Amniotic stem cell (primary cell): ENCODE measurements around the gene H19.

ENCODE experiments used
- DNase-seq: peaks from one replicate; lab custom pipeline; 2025; lab: John Stamatoyannopoulos, UW

The H19 gene

DNA sequence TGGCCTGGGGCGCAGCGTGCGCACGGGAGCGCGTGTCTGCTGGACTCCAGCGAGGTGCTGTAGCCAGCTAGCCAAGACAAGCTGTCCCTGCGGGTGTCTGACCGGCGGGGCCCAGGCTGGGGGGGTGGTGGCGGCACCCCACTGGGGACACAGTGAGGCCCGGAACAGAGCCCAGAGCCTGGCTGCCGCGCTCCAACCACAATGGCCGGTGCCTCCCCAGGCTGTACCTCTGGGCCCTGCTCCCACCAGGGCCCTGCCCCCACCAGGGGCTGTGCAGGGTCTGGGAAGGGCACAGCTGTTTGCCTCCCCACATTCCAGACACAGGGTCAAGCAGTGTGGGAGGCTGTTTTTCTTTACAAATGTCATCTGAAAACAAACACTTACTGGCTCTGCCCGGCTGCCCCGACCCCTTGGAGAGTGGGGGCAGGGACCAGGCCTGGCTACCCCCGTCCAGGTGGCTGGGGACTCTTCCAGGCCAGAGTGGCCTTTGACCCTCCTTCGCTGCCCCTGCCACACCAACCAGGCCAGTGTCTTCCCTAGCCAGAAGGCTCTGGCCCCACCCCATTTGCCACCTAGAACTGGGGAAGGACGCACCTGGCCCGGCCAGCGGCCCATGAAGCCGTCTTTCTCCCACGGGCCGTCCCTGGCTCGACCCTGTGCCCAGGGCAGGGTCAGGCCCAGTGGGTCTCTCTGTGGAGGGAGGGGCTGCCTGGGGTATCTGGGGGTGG is 14.6 kb downstream of the H19 start:
- no peak for DNase-seq

DNA sequence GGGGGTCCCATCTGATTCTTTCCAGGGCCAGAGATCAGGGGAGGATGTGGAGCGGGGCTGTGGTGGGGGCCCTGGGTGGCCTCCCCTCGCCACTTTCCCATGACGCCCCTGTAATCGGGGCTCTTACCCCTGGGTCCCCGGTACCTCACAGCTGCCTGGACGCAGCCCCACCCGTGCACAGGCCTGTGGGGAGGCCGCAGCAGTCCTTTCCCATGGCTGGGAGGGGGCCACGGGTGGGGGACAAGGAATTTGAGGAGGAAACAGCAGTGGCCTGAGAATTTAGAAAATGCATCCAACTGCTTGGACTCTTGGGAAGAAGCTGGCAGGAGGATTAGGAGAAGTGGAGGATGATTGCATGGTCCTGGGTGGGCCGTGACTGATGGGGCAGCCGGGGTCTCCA is 18.0 kb downstream of the H19 start:
- no peak for DNase-seq

DNA sequence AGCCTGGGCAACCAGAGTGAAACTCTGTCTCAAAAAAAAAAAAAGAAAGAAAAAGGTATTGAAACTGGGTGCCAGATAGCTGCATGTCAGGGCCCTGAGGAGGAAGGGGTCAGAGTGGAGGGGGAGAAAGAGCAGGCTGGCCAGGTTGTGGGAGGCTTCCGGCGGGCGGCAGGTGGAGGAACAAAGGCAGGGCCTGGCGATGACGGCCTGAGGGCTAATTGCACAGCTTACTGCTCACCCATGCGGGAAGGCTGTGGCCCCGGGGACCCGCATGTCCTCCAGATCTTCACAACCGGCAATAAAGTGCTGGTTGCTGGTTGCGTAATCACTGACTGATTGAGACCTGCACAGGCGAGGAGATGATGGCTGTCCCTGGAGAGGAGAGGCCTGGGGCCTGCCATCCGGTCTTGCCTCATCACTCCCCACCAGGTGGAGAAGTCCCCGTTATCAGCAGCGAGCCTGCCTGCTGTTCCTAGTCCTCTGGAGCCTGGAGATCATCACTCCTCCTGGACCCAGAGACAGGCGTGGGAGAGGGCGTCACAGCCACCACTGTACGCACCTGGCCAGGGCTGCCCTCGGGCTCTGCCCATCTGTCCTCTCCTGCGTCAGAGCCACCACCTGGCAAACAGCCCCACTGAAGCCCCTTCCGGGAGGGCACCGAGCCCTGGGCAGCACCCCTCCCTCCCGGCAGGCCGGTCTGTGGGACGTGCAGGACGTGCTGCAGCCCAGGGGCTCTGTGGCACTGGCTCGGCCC is 18.7 kb downstream of the H19 start:
- DNase-seq, result no peak

DNA sequence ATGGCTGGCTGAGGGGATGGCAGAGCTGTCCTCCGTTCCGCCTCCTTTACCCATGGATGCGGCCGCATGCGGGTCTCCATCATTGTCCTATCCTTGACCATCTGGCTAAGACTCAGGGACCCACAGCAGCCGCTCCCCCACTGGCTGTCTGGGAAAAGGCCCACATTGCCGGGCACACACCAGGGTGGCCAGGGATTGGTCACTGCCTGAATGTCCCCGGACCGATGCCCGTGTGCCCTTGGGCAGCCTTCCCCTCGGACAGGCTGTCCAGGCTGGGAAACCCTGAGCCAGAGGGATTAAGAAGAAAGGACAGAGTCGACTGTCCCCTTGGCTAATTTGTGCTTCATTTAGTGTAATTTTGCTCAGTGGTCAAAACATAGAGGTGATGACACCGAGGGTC is 22.5 kb downstream of the H19 start:
- DNase-seq, result no peak

DNA sequence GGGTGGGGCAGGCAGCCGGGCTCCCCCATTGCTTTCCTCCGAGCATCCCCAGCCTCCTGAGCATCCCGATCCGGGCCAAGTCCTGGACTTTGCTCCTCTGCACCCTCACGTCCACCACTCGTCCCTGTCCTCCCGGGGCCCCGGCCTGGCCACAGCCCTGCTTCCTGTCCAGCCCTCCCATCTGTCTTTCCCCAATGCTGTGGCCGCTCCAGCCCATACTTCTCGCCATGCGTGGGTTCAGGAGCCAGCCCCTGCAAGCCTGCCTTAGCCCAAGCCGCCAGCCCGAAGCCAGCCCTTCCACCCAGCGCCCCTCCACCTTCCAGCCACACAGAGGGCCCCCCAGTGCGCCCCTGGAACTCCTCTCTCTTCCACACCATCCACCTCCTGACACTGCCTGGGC is 26.7 kb downstream of the H19 start:
- DNase-seq, result no peak

DNA sequence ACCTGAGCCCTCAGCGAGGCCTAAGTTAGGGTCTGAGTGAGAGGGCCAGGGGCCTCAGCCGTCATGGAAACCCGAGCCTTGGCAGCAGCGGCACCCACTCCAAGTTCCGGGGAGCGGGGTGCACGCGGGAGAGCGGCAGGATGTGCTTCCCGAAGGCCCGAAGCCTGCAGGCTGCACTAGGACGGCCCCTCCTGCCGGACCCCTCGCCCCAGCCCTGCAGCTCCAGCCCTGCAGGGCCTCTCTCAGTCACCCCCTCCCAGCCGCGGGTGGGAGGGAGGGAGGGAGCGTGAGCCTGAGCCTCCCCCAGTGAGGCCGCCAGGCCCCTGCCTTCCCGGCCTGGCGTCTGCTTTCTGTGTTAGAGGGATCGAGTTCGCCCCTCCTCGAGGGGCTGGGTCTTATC is 27.9 kb downstream of the H19 start:
- DNase-seq, result no peak

DNA sequence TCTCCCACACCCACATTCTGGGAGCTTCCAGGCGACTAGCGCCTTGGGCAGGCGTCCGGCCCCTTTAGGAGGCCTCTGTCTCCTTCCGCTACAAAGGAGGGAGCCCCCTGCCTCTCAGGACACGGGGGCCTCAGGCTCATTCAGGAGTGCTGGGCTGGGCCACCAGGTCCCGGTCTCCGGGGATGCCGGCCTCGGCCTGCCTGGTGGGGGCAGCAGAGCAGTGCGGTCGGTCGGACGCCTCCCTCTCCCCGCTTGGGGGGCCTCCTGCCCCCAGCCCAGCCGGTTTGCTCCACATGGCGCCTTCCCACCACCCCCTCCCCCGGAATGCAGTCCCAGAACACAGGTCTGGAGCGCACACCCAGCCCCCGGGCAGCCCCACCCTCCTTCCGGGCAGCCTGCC is 28.6 kb downstream of the H19 start:
- DNase-seq, result no peak

DNA sequence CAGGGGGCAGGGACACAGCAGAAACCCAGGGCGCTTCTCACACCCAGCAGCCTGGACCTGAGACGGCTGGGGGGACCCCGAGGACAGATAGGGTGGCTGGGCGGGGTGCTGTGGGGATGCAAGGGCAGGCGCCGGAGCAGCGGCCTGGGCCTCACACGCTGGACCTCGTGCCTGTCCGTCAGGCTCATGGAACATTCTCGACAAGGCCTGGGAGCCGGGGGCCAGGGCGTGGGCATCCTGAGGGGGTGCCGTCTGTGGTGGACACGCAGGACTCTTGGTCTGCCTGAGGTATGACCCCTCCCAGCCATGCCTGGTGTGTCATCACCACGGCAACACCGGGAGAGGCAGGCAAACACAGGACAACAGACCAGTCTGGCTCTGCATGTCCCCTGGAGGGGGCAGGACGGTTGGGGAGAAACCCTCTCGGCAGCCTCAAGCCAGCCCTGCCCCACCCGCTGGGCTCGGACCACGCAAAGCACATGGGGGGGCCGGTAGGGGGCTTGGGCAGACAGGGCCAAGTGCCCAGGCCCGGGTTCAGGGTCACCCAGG is 29.1 kb downstream of the H19 start:
- no peak for DNase-seq

DNA sequence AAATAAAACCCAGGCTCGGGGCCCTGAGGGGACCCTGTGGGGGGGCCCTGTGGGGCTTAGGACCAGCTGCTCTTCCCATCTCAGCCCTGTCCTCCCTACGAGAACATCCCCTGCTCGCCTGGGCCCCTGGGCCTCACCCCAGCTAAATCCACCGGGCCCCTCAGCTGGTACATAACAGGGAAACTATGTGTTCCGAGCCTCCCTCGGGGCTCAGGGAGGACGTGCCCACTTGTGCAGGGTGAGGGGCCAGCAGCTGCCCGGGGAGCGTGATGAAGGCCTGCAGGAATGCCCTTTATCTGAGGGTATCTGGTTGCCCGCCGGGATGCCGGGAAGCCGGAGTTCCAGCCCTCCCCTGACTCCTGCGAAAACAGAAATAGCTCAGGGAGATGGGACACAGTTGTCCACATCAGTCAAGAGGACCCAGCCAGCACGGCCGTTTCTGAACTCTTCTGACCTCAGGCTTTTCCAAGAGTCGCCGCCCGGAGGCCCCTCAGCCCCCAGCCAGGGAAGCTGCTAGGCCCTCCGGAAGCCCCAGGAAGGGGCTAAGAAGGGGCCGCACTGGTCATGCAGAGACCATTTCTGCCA is 29.9 kb downstream of the H19 start:
- no peak for DNase-seq

DNA sequence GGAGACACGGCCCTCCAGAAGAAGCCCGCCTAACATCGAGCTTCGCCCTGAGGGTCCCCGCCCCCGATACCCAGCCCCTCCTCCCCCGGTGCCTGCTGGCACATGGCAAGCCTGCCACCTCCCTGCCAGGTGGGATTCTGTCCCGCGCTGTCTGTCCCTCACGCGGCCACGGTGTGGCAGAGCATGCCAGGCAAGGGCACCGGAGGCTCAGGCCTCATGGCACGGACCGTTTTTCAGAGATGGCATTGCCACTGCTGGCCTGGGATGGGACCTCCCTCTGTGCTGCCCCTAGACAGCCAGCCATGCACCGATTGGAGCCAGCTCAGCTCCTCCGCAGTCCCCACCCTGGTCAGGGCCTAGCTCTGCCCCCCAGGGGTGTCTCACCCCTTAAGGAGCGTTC is 31.1 kb downstream of the H19 start:
- DNase-seq, result no peak

DNA sequence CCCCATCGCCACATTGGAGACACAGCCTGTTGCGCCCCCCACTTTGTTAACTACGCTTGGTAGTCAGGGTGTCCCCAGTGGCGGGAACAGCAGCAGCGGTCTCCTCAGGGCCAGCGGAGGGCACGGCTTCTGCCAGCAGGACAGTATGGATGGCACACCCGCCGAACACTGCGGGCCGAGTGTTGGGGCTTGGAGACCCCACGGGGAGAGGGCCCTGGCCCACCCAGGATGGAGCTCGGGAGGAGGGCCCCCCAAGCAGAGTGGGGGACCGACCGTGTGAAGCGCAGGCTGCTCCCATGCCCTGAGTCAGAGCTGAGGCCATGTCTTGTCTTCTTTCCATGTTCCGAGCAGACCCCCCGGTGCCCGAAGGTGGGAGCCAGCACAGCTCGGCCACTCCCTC is 32.7 kb downstream of the H19 start:
- DNase-seq, result no peak

DNA sequence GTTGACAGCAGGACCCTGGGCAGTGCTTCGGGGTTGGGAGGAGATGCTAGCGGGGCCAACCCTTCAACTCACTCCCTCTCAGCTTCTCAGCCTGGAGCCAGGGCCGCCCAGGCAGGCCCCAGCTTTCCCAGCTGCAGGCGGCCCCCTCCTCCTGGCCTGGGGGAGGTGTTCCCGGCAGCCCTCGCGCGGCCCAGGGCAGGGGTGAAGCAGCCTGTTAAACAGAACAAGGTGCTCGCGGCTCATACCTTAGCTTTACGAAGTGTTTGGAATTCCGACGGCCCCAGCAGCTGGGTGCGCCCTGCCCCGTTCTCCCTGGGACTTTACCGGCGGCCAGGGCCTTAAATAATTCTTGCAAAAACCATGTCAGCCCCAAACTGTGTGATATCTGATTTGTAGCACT is 33.3 kb downstream of the H19 start:
- no peak for DNase-seq

DNA sequence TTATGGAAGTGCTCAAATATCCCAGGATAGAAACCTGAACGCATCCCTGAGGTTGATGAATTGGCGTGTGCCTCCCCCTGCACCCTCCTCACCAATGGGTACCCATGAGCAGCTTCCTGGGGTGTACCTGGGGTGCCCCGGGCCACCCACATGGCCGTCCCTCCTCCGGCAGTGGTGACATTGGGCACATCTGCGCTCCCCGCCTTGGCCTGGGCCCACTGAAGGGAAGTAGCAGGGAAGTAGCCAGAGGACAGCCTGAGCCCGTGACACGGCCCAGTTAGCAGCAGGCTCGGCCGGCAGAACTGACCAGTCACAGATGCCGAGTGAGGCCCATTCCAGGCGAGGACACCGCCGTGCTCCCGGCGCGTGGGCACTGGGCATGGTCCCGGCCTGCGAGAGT is 33.8 kb downstream of the H19 start:
- DNase-seq, result no peak

DNA sequence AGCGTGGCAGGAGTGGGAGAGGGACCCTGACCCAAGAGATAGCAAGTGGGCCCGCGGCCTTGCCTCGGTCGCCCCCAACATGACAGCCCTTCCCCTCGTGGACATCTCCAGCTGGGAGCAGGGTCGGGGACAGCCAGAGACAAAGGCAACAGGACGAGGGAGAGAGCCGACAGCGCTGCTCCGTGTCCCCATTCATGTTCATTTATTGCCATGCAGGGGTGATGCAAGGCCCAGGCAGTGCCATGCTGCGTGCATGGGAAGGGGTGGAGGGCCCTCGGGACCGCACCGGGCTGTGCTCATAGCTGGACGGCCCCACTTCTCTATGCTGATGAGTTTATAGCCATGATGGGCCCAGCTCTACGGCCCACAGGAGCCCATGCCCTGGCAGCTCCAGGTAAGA is 37.9 kb downstream of the H19 start:
- DNase-seq, result no peak

DNA sequence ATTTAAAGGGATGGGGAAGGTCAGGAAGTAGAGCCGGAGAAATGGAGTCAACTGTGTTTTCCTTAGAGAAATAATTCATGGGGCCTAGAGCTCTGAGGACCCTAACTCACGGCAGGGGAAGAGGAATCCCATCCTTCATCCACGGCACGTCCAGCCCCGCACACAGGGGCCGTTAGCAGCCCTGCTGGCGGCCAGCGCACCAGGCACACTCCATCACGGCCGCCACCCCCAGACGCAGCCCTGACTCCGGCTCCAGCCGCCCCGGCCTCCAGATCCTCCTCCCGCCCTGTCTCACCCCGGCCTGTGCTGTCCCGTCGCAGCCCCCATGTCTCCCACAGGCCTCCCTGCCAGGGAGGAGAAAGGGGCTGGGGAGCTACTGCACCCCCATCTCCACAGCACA is 39.3 kb downstream of the H19 start:
- no peak for DNase-seq

DNA sequence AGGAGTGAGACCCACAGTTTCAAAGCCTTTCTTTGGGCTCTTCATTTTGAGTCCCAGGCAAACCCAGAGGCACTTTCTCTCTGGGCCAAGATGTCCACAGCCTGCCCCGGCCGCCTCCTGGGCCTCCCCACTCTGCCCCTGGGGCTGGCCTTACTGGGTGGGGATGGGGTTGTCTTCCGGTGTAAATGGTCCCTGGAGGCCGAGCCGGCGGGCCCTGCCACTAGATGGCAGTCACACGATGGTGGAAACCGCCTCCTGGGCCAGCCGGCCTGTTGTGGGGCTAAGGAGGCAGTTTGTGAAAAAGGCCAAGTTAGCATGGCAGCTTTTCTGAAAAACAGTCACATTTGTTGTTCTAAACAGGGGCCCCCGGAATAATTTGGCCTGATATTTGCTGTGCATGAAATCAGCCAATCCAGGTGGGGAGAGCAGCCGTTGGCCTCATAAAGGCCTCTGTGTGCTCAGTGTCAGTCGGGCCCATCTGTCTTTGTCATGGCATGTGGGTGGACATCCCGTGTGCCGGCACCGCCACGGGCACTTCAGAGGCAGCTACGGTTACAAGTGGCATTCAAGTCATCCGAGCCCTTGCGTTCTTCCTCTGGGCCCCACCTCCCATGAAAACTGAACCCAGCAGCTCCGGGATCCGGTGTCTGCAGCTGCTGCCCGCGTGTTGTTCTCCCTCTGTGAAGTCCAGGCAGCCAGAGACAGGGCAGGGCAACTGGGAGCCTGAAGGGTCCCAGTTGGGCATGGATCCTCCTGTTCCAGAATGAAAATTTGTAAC is 44.0 kb downstream of the H19 start:
- DNase-seq, result no peak

DNA sequence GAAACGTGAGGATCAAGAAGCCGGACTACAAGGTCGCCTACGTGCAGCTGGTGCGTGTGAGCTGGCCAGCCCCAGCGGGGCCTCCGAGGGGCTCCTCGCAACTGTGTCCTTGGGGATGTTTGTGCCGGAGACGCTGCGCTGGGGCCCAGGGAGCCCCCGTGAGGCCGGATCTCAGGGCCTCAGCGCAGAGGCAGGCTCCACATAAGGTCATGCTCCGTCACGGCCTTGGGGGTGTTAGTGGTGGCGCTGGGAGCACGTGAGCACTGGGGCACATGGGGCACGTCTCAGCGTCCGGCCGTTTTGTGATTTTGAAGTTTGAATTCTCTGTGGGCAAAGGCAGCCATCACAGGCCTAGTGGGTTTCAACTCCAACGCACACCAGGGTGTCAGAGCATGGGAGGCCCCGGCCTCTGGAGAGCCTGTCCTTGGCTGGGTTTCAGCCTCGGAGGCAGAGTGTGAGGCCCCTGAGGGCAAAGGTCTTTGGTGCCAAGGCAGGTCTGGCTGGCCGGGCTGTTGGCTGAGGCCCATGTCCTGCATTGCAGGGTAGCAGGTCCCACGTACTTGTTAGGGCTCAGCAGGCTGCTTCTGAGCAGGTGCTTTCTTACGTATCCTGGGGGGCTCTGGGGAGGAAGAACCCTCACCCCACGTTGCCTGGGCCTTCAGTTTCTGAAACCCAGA is 44.7 kb downstream of the H19 start:
- no peak for DNase-seq

DNA sequence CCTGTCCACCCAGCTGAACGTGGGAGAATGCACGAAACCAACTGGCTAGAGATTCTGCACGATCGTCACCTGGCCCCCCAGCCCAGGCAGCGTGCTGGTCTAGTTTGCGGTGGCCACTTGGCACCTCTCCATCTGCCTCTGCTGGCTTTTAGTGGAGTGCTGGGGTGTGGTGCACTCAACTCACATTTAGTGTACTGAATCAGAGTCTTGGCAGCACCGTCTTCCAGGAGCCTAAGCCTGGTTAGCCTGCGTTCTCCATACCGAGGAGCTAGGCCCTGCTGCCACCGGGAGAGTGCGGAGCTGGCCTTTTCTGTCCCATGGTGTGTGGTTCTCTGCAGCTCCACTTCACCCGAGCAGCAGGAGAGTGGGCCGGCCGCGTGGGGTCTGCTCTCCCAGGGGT is 47.7 kb downstream of the H19 start:
- DNase-seq, result no peak

DNA sequence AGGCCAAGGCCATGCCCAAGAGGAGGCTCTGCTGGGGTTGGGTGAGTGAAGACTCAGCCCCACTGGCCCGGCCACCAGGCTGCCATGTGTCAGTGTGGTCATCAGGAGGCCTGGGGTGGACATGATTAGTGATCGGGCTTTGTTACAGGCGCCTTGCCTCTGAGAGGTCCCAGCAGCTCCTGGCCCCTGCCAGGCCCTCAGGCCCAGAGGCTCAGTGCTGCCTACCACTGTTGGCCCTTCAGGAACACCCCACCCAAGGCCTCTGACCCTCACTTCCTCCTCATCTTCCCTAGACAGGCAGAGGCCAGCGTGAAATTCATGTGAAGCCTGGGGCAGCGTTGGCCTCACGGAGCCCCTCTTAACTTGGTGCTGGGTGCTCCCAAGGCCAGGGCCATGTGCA is 48.3 kb downstream of the H19 start:
- no peak for DNase-seq

DNA sequence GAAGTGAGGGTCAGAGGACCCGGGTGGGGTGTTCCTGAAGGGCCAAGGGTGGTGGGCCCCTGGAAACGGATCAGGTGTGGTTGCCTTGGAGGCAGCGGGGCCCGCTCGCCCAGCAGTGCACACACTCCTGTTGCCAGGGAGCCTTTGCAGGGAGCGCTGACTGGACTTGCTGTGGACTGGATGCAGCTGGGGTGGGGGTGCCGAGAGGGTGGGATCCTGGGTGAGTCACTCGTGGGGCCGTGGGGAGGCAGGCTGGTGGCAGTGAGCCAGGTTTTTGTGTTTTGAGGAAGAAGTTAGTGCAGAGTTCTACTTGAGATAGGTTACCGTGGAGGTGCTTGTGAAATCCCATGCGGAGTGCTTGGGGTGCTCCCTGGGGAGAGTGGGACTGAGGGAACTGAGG is 49.3 kb downstream of the H19 start:
- no peak for DNase-seq

DNA sequence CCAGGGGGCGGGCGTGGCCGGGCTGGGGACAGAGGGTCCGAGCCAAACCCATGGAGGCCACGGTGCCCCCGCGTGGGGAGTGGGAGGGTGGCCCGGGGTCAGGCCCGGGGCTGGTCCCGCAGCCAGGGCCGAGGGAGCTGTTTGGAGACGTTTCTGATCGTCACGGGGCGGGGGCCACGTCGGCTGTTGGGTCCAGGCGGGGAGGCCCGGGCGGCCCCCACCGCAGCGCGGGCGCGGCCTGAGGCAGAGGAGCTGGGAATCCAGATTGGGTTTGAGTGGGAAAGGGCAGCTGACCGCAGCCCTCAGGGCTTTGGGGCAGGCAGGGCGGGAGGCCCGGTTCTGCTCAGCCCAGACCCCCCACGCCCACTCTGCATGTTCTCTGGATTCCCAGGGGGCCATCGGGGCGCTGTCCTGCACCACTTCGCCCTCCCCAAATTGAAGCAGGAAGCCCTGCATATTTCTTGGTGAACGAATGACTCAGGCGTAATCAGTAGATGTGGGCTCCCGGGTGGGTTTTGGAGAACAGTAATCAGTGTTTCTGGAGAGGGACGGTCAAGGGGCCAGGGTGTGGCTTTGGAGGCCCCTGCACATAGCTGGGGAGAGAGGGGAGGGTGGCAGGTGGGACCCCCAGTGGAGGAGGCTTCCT is 49.9 kb downstream of the H19 start:
- no peak for DNase-seq
